ENCODE results near the gene CC2D1A. TPM values are rescaled to one million over a fixed set of nuclear protein-coding genes. Genes with fewer than 3 reads are reported as not detected.
"Not testable (repeated sequence)": the region's sequence is repeated elsewhere in the genome, so short reads cannot be mapped to it uniquely, and the experiment has no call there.

Gene CC2D1A
- total RNA-seq, 4 donors from 2014 or later: 113 to 294 (median 177) TPM

GRCh38 chr19:13965926-13966683, 60.1 kb downstream of the CC2D1A start:
- Histone ChIP-seq H3K4me3 (no peak overlapping the region), H3K27me3 (no peaks in the 10 kb centered on the region), H3K27ac (no peak overlapping the region), H3K4me1 (no peaks in the 10 kb centered on the region), H3K9me3 (no peaks in the 10 kb centered on the region), H3K36me3 (peaks cover 0 to 15% (median 5%) of the 10 kb centered on the region in 4 donors)
- DNase-seq: no peak
- WGBS, 2 donors (ENCODE audit: low coverage in 1 of 2): 91% methylated on average over 17 of the region's 20 CpGs; no CpG with 5 or more reads in 1 of the 2 donors
- intact Hi-C loops (cut with DNase I; ENCODE audit: low total_unique reads): no loop called here
- in situ Hi-C loops (cut with MboI; ENCODE audit: low pct_ligation_motif_present in 1 of 4, low pct_unique_long_range_greater_than_20kb in 1 of 4, low sequenced_read_pairs in 3 of 4): no loop called here
- no peak for TF ChIP-seq EP300 (IDR thresholded peaks at IDR 0.05; ENCODE audit: low read depth)
- TF ChIP-seq POLR2AphosphoS5 (IDR thresholded peaks at IDR 0.05): no peak
- no peak for TF ChIP-seq POLR2A (IDR thresholded peaks at IDR 0.05)
- no peak for TF ChIP-seq CTCF (IDR thresholded peaks at IDR 0.05)

- intact Hi-C loops (cut with DNase I; ENCODE audit: low total_unique reads): no loop called here
Observed at GRCh38 chr19:13966684-13967128, 60.7 kb downstream of the CC2D1A start.

GRCh38 chr19:13967206-13967605, 61.2 kb downstream of the CC2D1A start:
- H3K9me3 ChIP-seq; DNase-seq; in situ Hi-C loops (cut with MboI; ENCODE audit: low pct_ligation_motif_present in 1 of 4, low pct_unique_long_range_greater_than_20kb in 1 of 4, low sequenced_read_pairs in 3 of 4); H3K4me3 ChIP-seq; H3K27ac ChIP-seq; H3K27me3 ChIP-seq; intact Hi-C loops (cut with DNase I; ENCODE audit: low total_unique reads); H3K4me1 ChIP-seq: not testable (repeated sequence)
- H3K36me3 ChIP-seq: peaks cover 0 to 15% (median 5%) of the 10 kb centered on the region in 4 donors
- WGBS, 2 donors (ENCODE audit: low coverage in 1 of 2): 84 to 96% methylated on average over 7 to 8 of the region's 8 CpGs

More at GRCh38 chr19:13966684-13967128, 60.7 kb downstream of the CC2D1A start:
- TF ChIP-seq EP300 (IDR thresholded peaks at IDR 0.05; ENCODE audit: low read depth) (no peak), POLR2A (IDR thresholded peaks at IDR 0.05) (no peak), CTCF (IDR thresholded peaks at IDR 0.05) (no peak), POLR2AphosphoS5 (IDR thresholded peaks at IDR 0.05) (no peak)
- Histone ChIP-seq H3K36me3 (peaks cover 0 to 15% (median 5%) of the 10 kb centered on the region in 4 donors), H3K27ac (no peak overlapping the region), H3K27me3 (no peaks in the 10 kb centered on the region), H3K9me3 (no peaks in the 10 kb centered on the region), H3K4me3 (no peak overlapping the region), H3K4me1 (no peaks in the 10 kb centered on the region)
- DNase-seq: no peak
- in situ Hi-C loops (cut with MboI; ENCODE audit: low pct_ligation_motif_present in 1 of 4, low pct_unique_long_range_greater_than_20kb in 1 of 4, low sequenced_read_pairs in 3 of 4): no loop called here
- 98% methylated on average over 6 of the region's 14 CpGs; no CpG with 5 or more reads in 1 of the 2 donors for WGBS, 2 donors (ENCODE audit: low coverage in 1 of 2)

- no peaks in the 10 kb centered on the region for H3K27me3 ChIP-seq
- H3K4me3 ChIP-seq: no peak overlapping the region
- H3K27ac ChIP-seq: no peak overlapping the region
- no peak for DNase-seq
- intact Hi-C loops (cut with DNase I; ENCODE audit: low total_unique reads): no loop called here
- in situ Hi-C loops (cut with MboI; ENCODE audit: low pct_ligation_motif_present in 1 of 4, low pct_unique_long_range_greater_than_20kb in 1 of 4, low sequenced_read_pairs in 3 of 4): no loop called here
- WGBS, 2 donors (ENCODE audit: low coverage in 1 of 2): 91% methylated on average over 21 of the region's 22 CpGs; no CpG with 5 or more reads in 1 of the 2 donors
- no peaks in the 10 kb centered on the region for H3K4me1 ChIP-seq
- no peaks in the 10 kb centered on the region for H3K9me3 ChIP-seq
- H3K36me3 ChIP-seq: peaks cover 0 to 15% (median 5%) of the 10 kb centered on the region in 4 donors
- TF ChIP-seq POLR2A (IDR thresholded peaks at IDR 0.05) (no peak), POLR2AphosphoS5 (IDR thresholded peaks at IDR 0.05) (no peak), CTCF (IDR thresholded peaks at IDR 0.05) (no peak), EP300 (IDR thresholded peaks at IDR 0.05; ENCODE audit: low read depth) (no peak)
Observed at GRCh38 chr19:13968383-13968935, 62.5 kb downstream of the CC2D1A start.
